SU-DHL-6 (cell line): ENCODE data around the gene USP47.

Experiments used
- H2AFZ ChIP-seq: fragments of 200-600 bp; sonication (generic); 2 replicates; pipeline ENCODE4 v1.6.1; 2014; ENCODE audit warnings: low read depth, mild to moderate bottlenecking, moderate library complexity, mixed read lengths, antibody characterized with exemption, low read length; ENCODE audit not compliant: severe bottlenecking
- H3F3A ChIP-seq: fragments of 200-600 bp; shearing (Covaris generic); 2 replicates; pipeline ENCODE4 v1.6.0; 2016; ENCODE audit warnings: antibody characterized with exemption, mild to moderate bottlenecking; ENCODE audit not compliant: insufficient read depth
- H3K27ac ChIP-seq: fragments of 200-600 bp; sonication (generic); 2 replicates; pipeline ENCODE4 v1.5.1; 2016; ENCODE audit warnings: low read depth, mild to moderate bottlenecking, low read length, moderate library complexity, mixed read lengths
- H3K27me3 ChIP-seq: fragments of 200-600 bp; sonication (generic), shearing (Covaris generic); 2 replicates; pipeline ENCODE4 v1.6.0; 2014; ENCODE audit warnings: mild to moderate bottlenecking, low read length
- H3K36me3 ChIP-seq: fragments of 200-600 bp; sonication (generic); 2 replicates; pipeline ENCODE4 v1.6.1; 2014; ENCODE audit warnings: mild to moderate bottlenecking, low read length, mixed read lengths
- H3K4me2 ChIP-seq: fragments of 300-600, 200-600 bp; shearing (Covaris generic), sonication (generic); 2 replicates; pipeline ENCODE4 v1.6.0; 2014; ENCODE audit warnings: low read length, low read depth, mild to moderate bottlenecking; ENCODE audit not compliant: poor library complexity, severe bottlenecking
- H3K4me3 ChIP-seq: fragments of 200-600 bp; sonication (generic); 2 replicates; pipeline ENCODE4 v1.5.1; 2014; ENCODE audit warnings: antibody characterized with exemption, low read length, mild to moderate bottlenecking, mixed read lengths; ENCODE audit not compliant: insufficient read depth, poor library complexity, severe bottlenecking
- H3K79me2 ChIP-seq: fragments of 200-600 bp; sonication (generic); 2 replicates; pipeline ENCODE4 v1.6.1; 2014; ENCODE audit warnings: mild to moderate bottlenecking, low read length, moderate library complexity; ENCODE audit not compliant: insufficient read depth
- H3K9ac ChIP-seq: fragments of 200-600 bp; sonication (generic); 2 replicates; pipeline ENCODE4 v1.7.0; 2014; ENCODE audit warnings: mild to moderate bottlenecking, low read length
- H3K9me2 ChIP-seq: fragments of 200-600 bp; sonication (generic); replicated peaks from 2 replicates; pipeline ENCODE4 v1.6.1; 2014; ENCODE audit warnings: low read length; ENCODE audit not compliant: insufficient read depth
- H3K9me3 ChIP-seq: fragments of 200-600 bp; sonication (generic); 2 replicates; pipeline ENCODE4 v1.6.1; 2014; ENCODE audit warnings: low read length, mixed read lengths; ENCODE audit not compliant: insufficient read depth
- H4K20me1 ChIP-seq: fragments of 200-600 bp; sonication (generic); 2 replicates; pipeline ENCODE4 v1.6.1; 2014; ENCODE audit warnings: low read depth, mild to moderate bottlenecking, antibody characterized with exemption, low read length, moderate library complexity, mixed read lengths
- EZH2phosphoT487 ChIP-seq: fragments of 200-600 bp; sonication (generic), shearing (Covaris generic); conservative IDR thresholded peaks from 2 replicates; pipeline ENCODE4 v1.6.1; 2018; ENCODE audit warnings: mild to moderate bottlenecking, antibody characterized with exemption, low read length, moderate library complexity, mixed read lengths
- TF ChIP-seq, protein P1 (sequence below): fragments of 200-600 bp; sonication (generic); IDR thresholded peaks from one replicate; pipeline ENCODE4 v1.5.1; 2017; ENCODE audit warnings: antibody characterized with exemption, mild to moderate bottlenecking, low read length, moderate library complexity; ENCODE audit not compliant: insufficient read depth, poor library complexity, severe bottlenecking

USP47 gene

DNA sequence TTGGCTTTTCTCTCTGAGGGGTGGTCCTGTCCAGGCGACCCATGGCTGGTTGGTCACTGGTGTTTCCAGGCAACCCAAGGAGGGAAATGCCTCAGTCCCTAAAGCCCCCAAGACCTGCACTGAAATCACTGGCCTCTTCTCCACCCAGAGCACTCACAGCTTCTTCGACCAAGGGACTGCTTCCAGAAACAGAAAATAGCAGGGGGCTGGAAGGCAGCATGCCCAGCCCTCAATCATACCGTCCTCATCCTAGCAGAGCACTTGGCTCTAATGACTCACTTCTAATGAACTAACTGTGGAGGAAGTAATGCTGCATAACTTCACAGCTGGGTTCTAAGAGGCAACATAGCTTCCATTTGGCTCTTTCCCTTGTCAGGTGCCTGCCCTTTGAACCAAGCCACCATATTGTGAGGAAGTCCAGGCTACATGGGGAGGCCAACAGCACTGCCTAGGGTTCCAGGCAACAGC lies 139.1 kb downstream of the USP47 start:
- Histone ChIP-seq H3K9ac (no peak overlapping the region), H3K27me3 (no peaks in the 10 kb centered on the region), H3K27ac (no peak overlapping the region), H4K20me1 (no peaks in the 10 kb centered on the region), H3K36me3 (no peaks in the 10 kb centered on the region), H3K79me2 (no peaks in the 10 kb centered on the region), H3K4me3 (no peak overlapping the region), H3K4me2 (no peak overlapping the region), H3K9me2 (no peaks in the 10 kb centered on the region), H2AFZ (no peak overlapping the region), H3F3A (no peaks in the 10 kb centered on the region), H3K9me3 (no peaks in the 10 kb centered on the region)
- no peak for TF ChIP-seq EZH2phosphoT487
- TF ChIP-seq, protein P1, sequence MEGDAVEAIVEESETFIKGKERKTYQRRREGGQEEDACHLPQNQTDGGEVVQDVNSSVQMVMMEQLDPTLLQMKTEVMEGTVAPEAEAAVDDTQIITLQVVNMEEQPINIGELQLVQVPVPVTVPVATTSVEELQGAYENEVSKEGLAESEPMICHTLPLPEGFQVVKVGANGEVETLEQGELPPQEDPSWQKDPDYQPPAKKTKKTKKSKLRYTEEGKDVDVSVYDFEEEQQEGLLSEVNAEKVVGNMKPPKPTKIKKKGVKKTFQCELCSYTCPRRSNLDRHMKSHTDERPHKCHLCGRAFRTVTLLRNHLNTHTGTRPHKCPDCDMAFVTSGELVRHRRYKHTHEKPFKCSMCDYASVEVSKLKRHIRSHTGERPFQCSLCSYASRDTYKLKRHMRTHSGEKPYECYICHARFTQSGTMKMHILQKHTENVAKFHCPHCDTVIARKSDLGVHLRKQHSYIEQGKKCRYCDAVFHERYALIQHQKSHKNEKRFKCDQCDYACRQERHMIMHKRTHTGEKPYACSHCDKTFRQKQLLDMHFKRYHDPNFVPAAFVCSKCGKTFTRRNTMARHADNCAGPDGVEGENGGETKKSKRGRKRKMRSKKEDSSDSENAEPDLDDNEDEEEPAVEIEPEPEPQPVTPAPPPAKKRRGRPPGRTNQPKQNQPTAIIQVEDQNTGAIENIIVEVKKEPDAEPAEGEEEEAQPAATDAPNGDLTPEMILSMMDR = no peak

GRCh38 chr11:11981364-11981763 lies 139.6 kb downstream of the USP47 start:
- TF ChIP-seq, protein P1 = no peak
- TF ChIP-seq EZH2phosphoT487 = no peak
- Histone ChIP-seq H3K4me3 (no peak overlapping the region), H3K9me2 (no peaks in the 10 kb centered on the region), H3K9me3 (no peaks in the 10 kb centered on the region), H3F3A (no peaks in the 10 kb centered on the region), H3K27ac (no peak overlapping the region), H3K4me2 (no peak overlapping the region), H2AFZ (no peak overlapping the region), H3K27me3 (no peaks in the 10 kb centered on the region), H4K20me1 (no peaks in the 10 kb centered on the region), H3K9ac (no peak overlapping the region), H3K36me3 (no peaks in the 10 kb centered on the region), H3K79me2 (no peaks in the 10 kb centered on the region)

GRCh38 chr11:11981840-11982239 lies 140.1 kb downstream of the USP47 start:
- H3K9ac ChIP-seq = no peak overlapping the region
- H3K4me2 ChIP-seq = no peak overlapping the region
- H2AFZ ChIP-seq = no peak overlapping the region
- no peaks in the 10 kb centered on the region for H3K9me2 ChIP-seq
- H3F3A ChIP-seq = no peaks in the 10 kb centered on the region
- no peaks in the 10 kb centered on the region for H3K79me2 ChIP-seq
- no peaks in the 10 kb centered on the region for H3K27me3 ChIP-seq
- H3K36me3 ChIP-seq = no peaks in the 10 kb centered on the region
- no peaks in the 10 kb centered on the region for H4K20me1 ChIP-seq
- TF ChIP-seq, protein P1 = no peak
- no peak for TF ChIP-seq EZH2phosphoT487
- no peak overlapping the region for H3K4me3 ChIP-seq
- no peak overlapping the region for H3K27ac ChIP-seq
- no peaks in the 10 kb centered on the region for H3K9me3 ChIP-seq
